ENCODE measurements around the gene BCAR3.

GRCh38 chr1:93616996-93617669, 64.5 kb downstream of the BCAR3 start:
- no peak for TF ChIP-seq POLR2A (IDR thresholded peaks at IDR 0.05)
- TF ChIP-seq CTCF (IDR thresholded peaks at IDR 0.05): no peak
